GM21381 (cell line): ENCODE measurements around the gene PRKCB.

Source experiments
- ATAC-seq: cut with Tn5 transposase; IDR thresholded peaks from one replicate; pipeline ENCODE4 v1.9.1; 2021; ENCODE audit warnings: mild to moderate bottlenecking, moderate library complexity; ENCODE audit not compliant: unreplicated experiment

Gene PRKCB

GRCh38 chr16:24119807-24120206, 284.0 kb downstream of the PRKCB start:
- no peak for ATAC-seq

GRCh38 chr16:24123275-24123674, 287.5 kb downstream of the PRKCB start:
- no peak for ATAC-seq

- ATAC-seq = no peak
Measured at GRCh38 chr16:24124291-24124690, 288.5 kb downstream of the PRKCB start.

- no peak for ATAC-seq
Measured at GRCh38 chr16:24125214-24125613, 289.4 kb downstream of the PRKCB start.

- ATAC-seq = no peak
Measured at GRCh38 chr16:24129412-24129918, 293.7 kb downstream of the PRKCB start.

- no peak for ATAC-seq
Measured at GRCh38 chr16:24130494-24131085, 294.8 kb downstream of the PRKCB start.

- no peak for ATAC-seq
Measured at GRCh38 chr16:24131294-24131693, 295.5 kb downstream of the PRKCB start.

- no peak for ATAC-seq
Measured at GRCh38 chr16:24132048-24132796, 296.4 kb downstream of the PRKCB start.

- no peak for ATAC-seq
Measured at GRCh38 chr16:24132797-24133155, 297.0 kb downstream of the PRKCB start.

- ATAC-seq = no peak
Measured at GRCh38 chr16:24135624-24136565, 300.1 kb downstream of the PRKCB start.

GRCh38 chr16:24138024-24138423, 302.2 kb downstream of the PRKCB start:
- ATAC-seq = no peak

- no peak for ATAC-seq
Measured at GRCh38 chr16:24138575-24138974, 302.8 kb downstream of the PRKCB start.

GRCh38 chr16:24139282-24139681, 303.5 kb downstream of the PRKCB start:
- ATAC-seq = no peak

GRCh38 chr16:24140730-24141129, 304.9 kb downstream of the PRKCB start:
- no peak for ATAC-seq

GRCh38 chr16:24141466-24141865, 305.7 kb downstream of the PRKCB start:
- ATAC-seq = no peak

- no peak for ATAC-seq
Measured at GRCh38 chr16:24141917-24142316, 306.1 kb downstream of the PRKCB start.

- no peak for ATAC-seq
Measured at GRCh38 chr16:24145927-24146326, 310.1 kb downstream of the PRKCB start.

- ATAC-seq = no peak
Measured at GRCh38 chr16:24146518-24146917, 310.7 kb downstream of the PRKCB start.

- no peak for ATAC-seq
Measured at GRCh38 chr16:24149102-24149501, 313.3 kb downstream of the PRKCB start.

GRCh38 chr16:24150282-24150681, 314.5 kb downstream of the PRKCB start:
- no peak for ATAC-seq

GRCh38 chr16:24151482-24151939, 315.7 kb downstream of the PRKCB start:
- no peak for ATAC-seq
